ENCODE data around the gene EHD1. TPM values are rescaled to one million over a fixed set of nuclear protein-coding genes. Genes with fewer than 3 reads are reported as not detected.

EHD1 gene
- total RNA-seq, 1 donor from 2014 or later = 52.5 TPM

- intact Hi-C loops (cut with micrococcal nuclease) = no loop called here
- ATAC-seq = no peak
- DNase-seq = no peak
Measured at GRCh38 chr11:64911689-64912088, 33.3 kb upstream of the EHD1 start.

- no peak for DNase-seq
- intact Hi-C loops (cut with micrococcal nuclease) = no loop called here
- no peak for ATAC-seq
Measured at GRCh38 chr11:64911142-64911541, 32.7 kb upstream of the EHD1 start.

- intact Hi-C loops (cut with micrococcal nuclease) = no loop called here
- ATAC-seq = no peak
- DNase-seq = no peak
Measured at GRCh38 chr11:64910451-64911093, 32.2 kb upstream of the EHD1 start.

GRCh38 chr11:64909653-64910343 is 31.4 kb upstream of the EHD1 start:
- intact Hi-C loops (cut with micrococcal nuclease) = no loop called here
- DNase-seq (peak; percentile 28), ATAC-seq (no peak)

GRCh38 chr11:64908766-64909165 is 30.3 kb upstream of the EHD1 start:
- intact Hi-C loops (cut with micrococcal nuclease) = no loop called here
- ATAC-seq = no peak

GRCh38 chr11:64906314-64906635 is 27.9 kb upstream of the EHD1 start:
- DNase-seq (peak; percentile 19), ATAC-seq (no peak)
- intact Hi-C loops (cut with micrococcal nuclease) = no loop called here

More at GRCh38 chr11:64908766-64909165, 30.3 kb upstream of the EHD1 start:
- DNase-seq = no peak

GRCh38 chr11:64905516-64906313 is 27.3 kb upstream of the EHD1 start:
- ATAC-seq (no peak), DNase-seq (no peak)
- intact Hi-C loops (cut with micrococcal nuclease) = no loop called here

- no peak for ATAC-seq
- intact Hi-C loops (cut with micrococcal nuclease) = no loop called here
- no peak for DNase-seq
Measured at GRCh38 chr11:64903291-64903833, 24.9 kb upstream of the EHD1 start.

- intact Hi-C loops (cut with micrococcal nuclease) = no loop called here
- ATAC-seq = no peak
- no peak for DNase-seq
Measured at GRCh38 chr11:64902102-64902900, 23.9 kb upstream of the EHD1 start.

GRCh38 chr11:64900774-64901173 is 22.4 kb upstream of the EHD1 start:
- ATAC-seq = no peak
- intact Hi-C loops (cut with micrococcal nuclease) = no loop called here
- no peak for DNase-seq

GRCh38 chr11:64900263-64900678 is 21.9 kb upstream of the EHD1 start:
- ATAC-seq (no peak), DNase-seq (no peak)
- intact Hi-C loops (cut with micrococcal nuclease) = no loop called here

- intact Hi-C loops (cut with micrococcal nuclease) = no loop called here
- no peak for DNase-seq
- no peak for ATAC-seq
Measured at GRCh38 chr11:64898541-64898940, 20.1 kb upstream of the EHD1 start.

GRCh38 chr11:64898076-64898445 is 19.6 kb upstream of the EHD1 start:
- DNase-seq (no peak), ATAC-seq (no peak)
- intact Hi-C loops (cut with micrococcal nuclease) = no loop called here

- intact Hi-C loops (cut with micrococcal nuclease) = no loop called here
- ATAC-seq = no peak
- no peak for DNase-seq
Measured at GRCh38 chr11:64897381-64898075, 19.1 kb upstream of the EHD1 start.

GRCh38 chr11:64896448-64897022 is 18.1 kb upstream of the EHD1 start:
- intact Hi-C loops (cut with micrococcal nuclease) = no loop called here
- DNase-seq (no peak), ATAC-seq (no peak)

- no peak for DNase-seq
- intact Hi-C loops (cut with micrococcal nuclease) = loop anchor here (2.0 kb wide), 1 partner anchor 48 kb away; no protein-coding TSS in a partner anchor
- peak; percentile 4 for ATAC-seq
Measured at GRCh38 chr11:64894812-64895452, 16.5 kb upstream of the EHD1 start.

- DNase-seq (peak; percentile 95), ATAC-seq (peak; percentile 86)
Measured at GRCh38 chr11:64894070-64894811, 15.8 kb upstream of the EHD1 start.

More at GRCh38 chr11:64894070-64894811, 15.8 kb upstream of the EHD1 start:
- intact Hi-C loops (cut with micrococcal nuclease) = loop anchor here (2.0 kb wide), 1 partner anchor 47 kb away; no protein-coding TSS in a partner anchor

All from left ventricle myocardium superior (tissue), 1 donor.